Activated CD4-positive, alpha-beta T cell treated with anti-CD3 and anti-CD28 coated beads, Interleukin-2, amount 10 ng/mL, durations not matched to agents 24 days and 14 days (primary cell): ENCODE measurements around the gene FGF6. TPM values are rescaled to one million over a fixed set of nuclear protein-coding genes. Genes with fewer than 3 reads are reported as not detected.

Source experiments
- DNase-seq: peaks from one replicate; pipeline ENCODE4 v3.0.0; 2022
- H3K27ac Mint-ChIP-seq: one replicate; pipeline ENCODE4 v1.8.0; 2022; ENCODE audit warnings: mild to moderate bottlenecking, mixed read lengths
- H3K27me3 Mint-ChIP-seq: one replicate; pipeline ENCODE4 v1.8.0; 2022; ENCODE audit warnings: mixed read lengths
- H3K36me3 Mint-ChIP-seq: one replicate; pipeline ENCODE4 v1.8.0; 2022; ENCODE audit warnings: low read depth, mild to moderate bottlenecking, mixed read lengths
- H3K4me1 Mint-ChIP-seq: one replicate; pipeline ENCODE4 v1.8.0; 2021; ENCODE audit warnings: mixed read lengths
- H3K4me3 Mint-ChIP-seq: one replicate; pipeline ENCODE4 v1.8.0; 2022; ENCODE audit warnings: mild to moderate bottlenecking, moderate library complexity, mixed read lengths
- H3K9me3 Mint-ChIP-seq: one replicate; pipeline ENCODE4 v1.8.0; 2021; ENCODE audit warnings: mixed read lengths
- intact Hi-C: fragments of 100-400 bp; cut with micrococcal nuclease; formaldehyde crosslinking; loops from one replicate; pipeline ENCODE4 v1.15.1; 2023
- total RNA-seq: library from RNA; stranded (reverse); gene quantifications from 2 replicates; pipeline ENCODE4 v1.2.3, GENCODE V29; 2022

FGF6 gene
- not detected in 2 replicates for total RNA-seq

GRCh38 chr12:4445156-4446101, at the start of gene FGF6:
Gene FGF6, minus strand, starts transcription at chr12:4445815. Its CDS starts 245 bp downstream, at chr12:4445570.
- Mint-ChIP-seq H3K4me3 (no peak within 1 kb of the TSS), H3K9me3 (no peaks in the 10 kb centered on the region), H3K27me3 (peaks cover 8% of the 10 kb centered on the region), H3K36me3 (no peaks in the 10 kb centered on the region), H3K4me1 (no peaks in the 10 kb centered on the region), H3K27ac (no peak within 1 kb of the TSS)
- DNase-seq: no peak
- intact Hi-C loops: no loop called here

- Mint-ChIP-seq H3K4me3 (no peak overlapping the region), H3K9me3 (no peaks in the 10 kb centered on the region), H3K27ac (no peak overlapping the region), H3K27me3 (no peaks in the 10 kb centered on the region), H3K36me3 (peaks cover 34% of the 10 kb centered on the region), H3K4me1 (peaks cover 3% of the 10 kb centered on the region)
- intact Hi-C loops: no loop called here
- no peak for DNase-seq
These were observed 45.4 kb upstream of the FGF6 start for GRCh38 chr12:4490973-4491372.

- no peaks in the 10 kb centered on the region for H3K27me3 Mint-ChIP-seq
- H3K36me3 Mint-ChIP-seq: peaks cover 31% of the 10 kb centered on the region
These were observed 43.9 kb upstream of the FGF6 start for GRCh38 chr12:4489556-4489955.

GRCh38 chr12:4486980-4487379, 41.4 kb upstream of the FGF6 start:
- H3K9me3 Mint-ChIP-seq: no peaks in the 10 kb centered on the region
- H3K27ac Mint-ChIP-seq: no peak overlapping the region
- peaks cover 8% of the 10 kb centered on the region for H3K4me1 Mint-ChIP-seq
- intact Hi-C loops: no loop called here
- H3K36me3 Mint-ChIP-seq: peaks cover 26% of the 10 kb centered on the region
- no peak for DNase-seq
- no peaks in the 10 kb centered on the region for H3K27me3 Mint-ChIP-seq
- H3K4me3 Mint-ChIP-seq: no peak overlapping the region

More at GRCh38 chr12:4489556-4489955, 43.9 kb upstream of the FGF6 start:
- Mint-ChIP-seq H3K27ac (no peak overlapping the region), H3K4me3 (no peak overlapping the region), H3K9me3 (no peaks in the 10 kb centered on the region), H3K4me1 (peaks cover 3% of the 10 kb centered on the region)
- intact Hi-C loops: no loop called here
- DNase-seq: no peak

- Mint-ChIP-seq H3K27me3 (no peaks in the 10 kb centered on the region), H3K9me3 (peaks cover under 1% of the 10 kb centered on the region), H3K4me3 (no peak overlapping the region), H3K4me1 (peaks cover 8% of the 10 kb centered on the region), H3K27ac (no peak overlapping the region), H3K36me3 (peaks cover 24% of the 10 kb centered on the region)
- intact Hi-C loops: no loop called here
- no peak for DNase-seq
These were observed 40.6 kb upstream of the FGF6 start for GRCh38 chr12:4486049-4486699.

- intact Hi-C loops: no loop called here
- H3K27ac Mint-ChIP-seq: peak overlapping the region; percentile 39
- H3K4me1 Mint-ChIP-seq: peaks cover 8% of the 10 kb centered on the region
- H3K4me3 Mint-ChIP-seq: no peak overlapping the region
- H3K27me3 Mint-ChIP-seq: peaks cover 2% of the 10 kb centered on the region
- peaks cover 8% of the 10 kb centered on the region for H3K9me3 Mint-ChIP-seq
- DNase-seq: no peak
- H3K36me3 Mint-ChIP-seq: peaks cover 10% of the 10 kb centered on the region
These were observed 38.5 kb upstream of the FGF6 start for GRCh38 chr12:4483885-4484823.

GRCh38 chr12:4482936-4483335, 37.3 kb upstream of the FGF6 start:
- Mint-ChIP-seq H3K27ac (no peak overlapping the region), H3K4me1 (peaks cover 8% of the 10 kb centered on the region), H3K36me3 (peaks cover 5% of the 10 kb centered on the region), H3K4me3 (no peak overlapping the region), H3K27me3 (peaks cover 2% of the 10 kb centered on the region), H3K9me3 (peaks cover 12% of the 10 kb centered on the region)
- no peak for DNase-seq
- intact Hi-C loops: no loop called here

- intact Hi-C loops: no loop called here
These were observed 33.3 kb upstream of the FGF6 start for GRCh38 chr12:4478933-4479332.

GRCh38 chr12:4477129-4477528, 31.5 kb upstream of the FGF6 start:
- Mint-ChIP-seq H3K36me3 (no peaks in the 10 kb centered on the region), H3K27me3 (peaks cover 31% of the 10 kb centered on the region), H3K4me3 (no peak overlapping the region), H3K4me1 (peaks cover 2% of the 10 kb centered on the region), H3K27ac (no peak overlapping the region), H3K9me3 (peaks cover 18% of the 10 kb centered on the region)
- no peak for DNase-seq
- intact Hi-C loops: no loop called here

More at GRCh38 chr12:4478933-4479332, 33.3 kb upstream of the FGF6 start:
- Mint-ChIP-seq H3K27ac (no peak overlapping the region), H3K4me1 (peaks cover under 1% of the 10 kb centered on the region), H3K36me3 (peaks cover 2% of the 10 kb centered on the region), H3K4me3 (no peak overlapping the region), H3K27me3 (peaks cover 22% of the 10 kb centered on the region), H3K9me3 (peaks cover 18% of the 10 kb centered on the region)
- DNase-seq: no peak

GRCh38 chr12:4472046-4472445, 26.4 kb upstream of the FGF6 start:
- Mint-ChIP-seq H3K27me3 (peaks cover 37% of the 10 kb centered on the region), H3K4me3 (no peak overlapping the region), H3K9me3 (no peaks in the 10 kb centered on the region), H3K4me1 (peaks cover 2% of the 10 kb centered on the region), H3K27ac (no peak overlapping the region), H3K36me3 (no peaks in the 10 kb centered on the region)
- intact Hi-C loops: no loop called here
- no peak for DNase-seq

- Mint-ChIP-seq H3K4me1 (peaks cover 2% of the 10 kb centered on the region), H3K36me3 (no peaks in the 10 kb centered on the region), H3K9me3 (no peaks in the 10 kb centered on the region), H3K27me3 (peaks cover 33% of the 10 kb centered on the region), H3K4me3 (no peak overlapping the region), H3K27ac (no peak overlapping the region)
- intact Hi-C loops: no loop called here
- no peak for DNase-seq
These were observed 25.6 kb upstream of the FGF6 start for GRCh38 chr12:4471256-4471655.

GRCh38 chr12:4468994-4469393, 23.4 kb upstream of the FGF6 start:
- Mint-ChIP-seq H3K27ac (no peak overlapping the region), H3K36me3 (no peaks in the 10 kb centered on the region), H3K9me3 (no peaks in the 10 kb centered on the region), H3K27me3 (peaks cover 35% of the 10 kb centered on the region), H3K4me1 (peaks cover 2% of the 10 kb centered on the region), H3K4me3 (no peak overlapping the region)
- intact Hi-C loops: no loop called here
- DNase-seq: no peak

- H3K27ac Mint-ChIP-seq: no peak overlapping the region
- peaks cover 42% of the 10 kb centered on the region for H3K27me3 Mint-ChIP-seq
- H3K4me1 Mint-ChIP-seq: no peaks in the 10 kb centered on the region
- DNase-seq: no peak
- no peaks in the 10 kb centered on the region for H3K36me3 Mint-ChIP-seq
- H3K4me3 Mint-ChIP-seq: no peak overlapping the region
- intact Hi-C loops: no loop called here
- H3K9me3 Mint-ChIP-seq: no peaks in the 10 kb centered on the region
These were observed 15.1 kb upstream of the FGF6 start for GRCh38 chr12:4460761-4461160.
